T follicular helper cell (primary cell): ENCODE results near the gene RLF.

Source experiments
- DNase-seq: peaks from one replicate; pipeline ENCODE4 v3.0.0-alpha.2; 2020; ENCODE audit warnings: low read depth

RLF gene

DNA sequence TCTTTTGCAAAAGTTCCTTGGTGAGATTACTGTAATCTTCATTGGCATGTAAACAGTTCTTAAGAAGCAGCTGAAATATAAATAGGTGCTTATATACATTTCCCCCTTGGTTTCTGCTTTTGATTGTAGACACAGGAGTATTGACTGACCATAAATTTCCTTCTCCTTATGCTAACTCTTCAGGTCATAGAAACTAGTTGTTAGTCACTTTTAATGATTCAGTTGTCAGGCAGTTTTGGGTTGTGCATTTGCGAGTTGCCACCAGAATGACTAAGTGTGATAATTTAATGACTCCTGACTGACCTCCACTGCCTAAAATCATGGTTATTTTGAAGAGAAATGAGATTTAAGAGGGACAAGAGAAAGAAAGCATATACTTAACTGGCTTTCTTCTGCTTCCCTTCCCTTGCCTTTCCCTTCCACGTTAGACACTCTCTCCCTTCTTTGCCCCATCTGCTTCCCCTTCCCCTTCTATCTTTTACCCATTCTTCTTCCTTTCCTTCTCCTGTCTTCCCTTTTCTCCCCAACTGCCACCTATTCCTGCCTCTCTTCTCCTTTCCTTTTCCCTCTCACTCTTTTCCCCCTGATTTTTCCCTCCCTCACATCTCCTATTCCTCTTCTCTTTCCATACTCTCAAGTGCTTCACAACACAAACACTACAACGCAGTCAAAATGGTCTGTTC is 109.1 kb downstream of the RLF start:
- DNase-seq: no peak

DNA sequence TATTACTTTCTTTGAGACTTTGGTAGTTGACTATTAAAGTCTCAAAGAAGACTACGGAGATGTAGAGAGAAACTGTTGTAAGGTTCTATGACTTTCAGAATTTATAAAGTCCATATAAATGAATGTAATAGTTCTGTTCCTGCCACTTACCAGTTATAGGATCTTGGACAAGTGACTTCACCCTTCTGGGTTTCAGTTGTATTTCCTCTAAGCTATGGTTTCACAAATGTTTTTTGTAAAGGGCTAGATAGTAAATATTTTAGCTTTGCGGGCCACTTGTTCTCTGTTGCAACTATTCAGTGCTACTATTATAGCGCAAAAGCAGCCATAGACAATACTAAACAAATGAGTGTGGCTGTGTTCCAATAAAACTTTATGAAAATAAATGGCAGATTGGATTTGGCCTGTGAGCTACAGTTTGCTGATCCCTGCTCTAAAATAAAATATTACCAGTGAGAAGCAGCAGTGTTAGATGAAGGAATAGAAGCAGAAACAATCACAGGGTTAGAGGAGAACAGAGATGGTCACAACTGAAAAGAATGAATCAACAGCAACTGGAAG is 111.5 kb downstream of the RLF start:
- DNase-seq: no peak

DNA sequence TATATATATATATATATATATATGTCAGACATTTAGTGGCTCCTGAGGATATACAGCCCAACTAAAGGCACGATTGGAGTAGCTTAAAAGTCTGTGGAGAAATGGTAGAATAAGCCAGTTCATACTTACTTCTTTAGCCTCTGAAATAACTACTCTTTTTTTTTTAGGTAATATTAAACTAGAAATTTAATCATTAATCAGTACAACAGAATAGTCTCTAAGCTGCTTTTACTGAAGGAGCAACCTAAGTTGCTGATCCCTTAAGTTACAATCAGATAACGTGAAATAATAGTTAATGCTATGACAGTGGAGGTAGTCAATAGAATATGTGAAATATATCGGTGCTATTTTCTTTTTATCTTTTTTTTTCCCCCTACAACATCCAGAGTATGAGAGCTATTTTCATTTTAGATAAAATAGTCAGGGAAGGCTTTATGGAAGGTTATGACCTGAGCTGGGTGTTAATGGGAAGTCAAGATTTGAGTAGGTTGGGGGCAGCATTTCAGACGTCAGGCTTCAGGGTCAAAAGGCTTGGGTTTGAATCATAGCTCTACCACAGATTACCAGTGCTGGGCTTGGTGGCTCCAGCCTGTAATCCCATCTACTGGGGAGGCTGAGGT is 112.5 kb downstream of the RLF start:
- DNase-seq: no peak

- no peak for DNase-seq
These were observed 113.1 kb downstream of the RLF start for GRCh38 chr1:40274331-40274730.

DNA sequence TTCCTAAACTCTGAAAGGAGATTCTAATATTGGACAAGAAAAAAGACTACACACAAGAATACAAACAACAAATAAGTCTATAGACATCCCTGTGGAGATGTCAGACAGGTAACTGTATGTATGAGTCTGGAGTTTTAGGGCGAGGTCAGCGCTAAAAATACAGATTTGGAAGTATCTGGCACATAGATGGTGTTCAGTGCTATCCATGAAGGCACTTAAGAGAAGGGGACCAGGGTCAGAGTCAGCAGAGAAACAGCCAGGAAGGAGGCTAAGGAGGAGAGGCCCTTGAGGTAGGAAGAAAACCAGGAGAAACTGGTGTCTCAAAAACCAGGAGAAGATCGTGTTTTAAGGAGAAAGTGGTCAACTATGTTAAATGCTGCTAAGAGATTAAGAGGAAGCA is 114.9 kb downstream of the RLF start:
- no peak for DNase-seq

- no peak for DNase-seq
These were observed 120.7 kb downstream of the RLF start for GRCh38 chr1:40281853-40282252.
